GM18520 (cell line): ENCODE results near the gene PCNX3.
"Not testable (repeated sequence)": the region's sequence is repeated elsewhere in the genome, so short reads cannot be mapped to it uniquely, and the experiment has no call there.

Source experiments
- ATAC-seq: cut with Tn5 transposase; IDR thresholded peaks from one replicate; pipeline ENCODE4 v1.9.1; 2021; ENCODE audit not compliant: unreplicated experiment

Gene PCNX3

DNA sequence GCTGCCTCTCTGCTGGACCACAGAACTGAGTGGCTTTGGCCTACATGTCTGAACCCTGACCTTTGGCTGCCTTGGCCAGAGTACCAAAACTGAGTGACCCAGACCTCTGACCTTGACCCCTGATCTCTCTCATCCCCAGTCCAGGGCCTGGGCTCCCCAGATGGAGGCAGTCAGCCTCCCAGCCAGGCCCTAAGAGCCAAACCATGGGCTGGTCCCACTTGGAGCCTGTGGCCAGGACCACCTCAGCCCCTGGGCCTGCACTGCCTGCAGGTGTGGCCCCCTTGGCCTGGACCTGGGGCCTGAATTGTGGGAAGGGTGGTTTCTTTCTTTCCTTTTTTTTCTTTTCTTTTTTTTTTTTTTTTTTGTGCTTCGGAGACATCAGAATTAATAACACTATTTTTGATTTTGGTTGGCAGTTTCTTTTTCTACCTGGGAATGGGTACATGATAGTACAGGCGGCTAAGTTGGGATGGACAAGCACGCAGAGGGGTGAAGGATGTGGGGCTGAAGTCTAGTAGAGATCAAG lies 21.5 kb downstream of the PCNX3 start:
- ATAC-seq: no peak

DNA sequence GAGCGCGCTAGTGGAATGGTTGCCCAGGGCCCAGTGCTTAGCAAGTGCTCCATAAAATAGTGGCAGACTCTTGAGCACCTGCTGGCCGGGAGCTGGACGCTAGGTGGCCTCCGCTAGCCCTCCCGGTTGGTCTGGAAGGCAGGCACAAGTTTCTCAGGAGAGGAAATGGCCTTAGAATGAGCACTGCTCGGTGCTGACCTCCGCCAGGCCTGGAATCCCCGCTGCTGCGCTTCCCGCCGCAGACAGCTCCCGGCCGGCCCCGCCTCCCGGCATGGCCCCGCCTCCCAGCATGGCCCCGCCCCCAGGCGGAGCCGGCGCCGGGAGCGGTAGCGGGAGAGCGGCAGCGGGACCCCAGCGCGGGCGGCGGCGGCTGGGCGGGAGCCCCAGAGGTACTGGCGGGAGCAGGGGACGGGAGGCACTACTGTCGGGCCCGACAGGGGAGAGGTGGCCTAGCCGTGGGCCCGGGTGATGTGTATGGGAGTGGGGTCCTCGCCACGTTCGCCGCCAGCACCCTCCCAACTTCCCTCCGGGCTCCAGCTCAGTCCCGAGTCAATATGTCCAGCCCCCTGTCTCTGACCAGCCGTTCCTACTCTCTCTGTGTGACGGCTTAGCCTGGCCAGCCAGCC lies 22.3 kb downstream of the PCNX3 start, which contains the start of gene SIPA1:
TSS of gene SIPA1 (plus strand) at position 308 of the 626 bp plus-strand sequence. CDS start 2,821 bp downstream, outside the sequence.
- peak; percentile 29 for ATAC-seq

DNA sequence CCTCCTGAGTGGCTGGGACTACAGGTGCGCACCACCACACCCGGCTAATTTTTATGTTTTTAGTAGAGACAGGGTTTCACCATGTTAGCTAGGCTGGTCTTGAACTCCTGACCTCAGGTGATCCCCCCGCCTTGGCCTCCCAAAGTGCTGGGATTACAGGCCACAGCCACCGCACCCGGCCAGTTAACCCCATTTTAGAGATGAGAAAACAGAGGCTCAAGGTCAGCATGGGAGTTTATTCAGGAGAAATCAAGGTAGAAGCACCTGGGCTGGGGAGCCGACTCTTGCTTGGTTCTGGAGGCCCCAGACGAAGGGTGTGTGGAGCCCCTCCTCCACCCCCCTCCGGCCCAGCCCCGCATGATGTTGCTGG lies 23.6 kb downstream of the PCNX3 start:
- not testable (repeated sequence) for ATAC-seq

DNA sequence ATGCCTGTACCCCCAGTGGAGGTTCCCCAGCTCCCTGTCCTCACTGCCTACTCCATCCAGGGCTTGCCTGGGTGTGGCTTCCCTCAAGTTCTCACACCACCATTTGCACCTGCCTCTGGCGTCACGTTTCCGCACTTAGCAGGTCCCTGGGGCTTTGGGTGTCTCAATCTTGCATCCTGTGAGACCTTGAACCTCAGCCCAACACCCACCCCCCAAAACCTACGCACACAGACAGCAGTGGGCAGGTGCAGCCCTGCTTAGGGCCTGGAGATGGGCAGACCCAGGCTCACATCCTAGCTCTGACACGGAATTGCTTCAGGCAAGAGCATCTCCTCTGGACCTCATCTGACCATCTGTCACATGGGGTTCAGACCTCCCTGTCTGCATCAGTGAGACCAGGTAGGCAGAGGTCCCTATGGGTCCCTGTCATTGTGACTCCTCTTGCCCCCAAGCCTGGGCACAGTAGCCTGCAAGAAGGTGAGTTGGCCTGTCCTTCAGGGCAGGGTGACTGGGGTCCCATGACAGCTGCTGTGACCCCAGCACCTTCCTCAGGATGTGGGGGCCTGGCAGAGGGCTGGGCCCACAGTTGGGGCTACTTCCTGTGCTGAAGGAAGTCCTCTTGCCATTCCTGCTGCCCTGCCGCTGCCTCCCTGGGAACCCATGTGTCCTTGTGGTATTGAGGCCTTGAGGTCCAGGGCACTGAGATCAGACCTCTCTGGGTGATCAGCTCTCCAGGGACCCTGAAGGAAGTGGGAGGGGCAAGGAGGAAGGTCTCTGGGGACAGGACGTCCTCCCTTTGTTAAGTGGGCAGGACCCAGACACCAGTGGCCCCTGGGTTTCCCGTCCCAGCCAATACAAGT lies 24.3 kb downstream of the PCNX3 start:
- ATAC-seq: peak; percentile 35

DNA sequence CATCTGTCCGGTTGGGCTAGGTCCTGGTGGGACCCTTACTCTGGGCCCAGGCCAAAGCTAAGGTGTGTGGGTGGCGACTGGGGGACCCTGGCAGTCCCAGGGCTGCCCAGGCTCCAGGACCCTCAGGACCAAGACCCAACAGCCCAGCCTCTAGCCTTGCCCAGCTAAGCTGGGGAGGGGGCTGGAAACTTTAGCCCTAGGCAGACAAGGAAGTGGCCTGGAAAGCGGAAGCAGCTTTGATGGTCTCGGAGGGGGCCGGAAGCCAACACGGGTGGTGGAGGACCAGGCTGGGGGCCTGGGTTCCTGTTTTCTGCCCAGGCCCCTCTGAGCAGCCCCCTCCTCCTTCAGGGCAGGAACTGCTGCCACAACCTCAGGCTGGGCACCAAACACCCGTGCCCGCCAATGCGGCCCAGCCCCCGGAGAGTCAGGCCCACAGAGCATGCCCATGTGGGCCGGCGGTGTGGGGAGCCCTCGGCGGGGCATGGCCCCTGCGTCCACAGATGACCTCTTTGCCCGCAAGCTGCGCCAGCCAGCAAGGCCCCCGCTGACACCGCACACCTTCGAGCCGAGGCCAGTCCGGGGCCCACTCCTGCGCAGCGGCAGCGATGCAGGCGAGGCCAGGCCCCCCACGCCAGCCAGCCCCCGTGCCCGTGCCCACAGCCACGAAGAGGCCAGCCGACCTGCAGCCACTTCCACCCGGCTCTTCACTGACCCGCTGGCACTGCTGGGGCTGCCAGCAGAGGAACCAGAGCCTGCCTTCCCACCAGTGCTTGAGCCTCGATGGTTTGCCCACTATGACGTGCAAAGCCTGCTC lies 25.1 kb downstream of the PCNX3 start:
- no peak for ATAC-seq

DNA sequence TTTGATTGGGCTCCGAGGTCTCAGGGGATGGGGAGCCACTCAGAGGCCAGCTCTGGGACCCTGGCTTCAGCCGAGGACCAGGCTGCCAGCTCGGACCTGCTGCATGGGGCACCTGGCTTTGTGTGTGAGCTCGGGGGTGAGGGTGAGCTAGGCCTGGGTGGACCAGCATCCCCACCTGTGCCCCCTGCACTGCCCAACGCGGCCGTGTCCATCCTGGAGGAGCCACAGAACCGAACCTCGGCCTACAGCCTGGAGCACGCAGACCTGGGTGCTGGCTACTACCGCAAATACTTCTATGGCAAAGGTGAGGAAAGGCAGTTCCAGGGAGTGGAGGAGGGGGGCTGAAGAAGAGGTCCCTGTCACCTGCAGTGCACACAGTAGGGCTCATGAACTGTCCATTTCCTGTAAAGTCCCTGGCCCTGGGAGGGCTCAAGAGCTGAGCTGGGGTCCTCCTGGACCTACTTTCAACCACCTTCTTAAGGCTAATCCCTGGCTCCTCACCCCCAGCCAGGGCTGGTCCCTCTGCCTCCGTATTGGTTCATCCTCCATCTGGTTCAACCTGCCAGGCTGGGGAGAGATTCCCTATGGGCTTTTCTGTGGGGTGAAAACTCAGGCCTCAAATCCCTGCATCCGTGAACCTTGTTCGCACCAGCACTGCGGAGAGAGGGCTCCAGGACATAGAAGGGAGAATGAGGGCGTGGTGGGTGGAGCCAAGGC lies 25.9 kb downstream of the PCNX3 start:
- ATAC-seq: no peak

DNA sequence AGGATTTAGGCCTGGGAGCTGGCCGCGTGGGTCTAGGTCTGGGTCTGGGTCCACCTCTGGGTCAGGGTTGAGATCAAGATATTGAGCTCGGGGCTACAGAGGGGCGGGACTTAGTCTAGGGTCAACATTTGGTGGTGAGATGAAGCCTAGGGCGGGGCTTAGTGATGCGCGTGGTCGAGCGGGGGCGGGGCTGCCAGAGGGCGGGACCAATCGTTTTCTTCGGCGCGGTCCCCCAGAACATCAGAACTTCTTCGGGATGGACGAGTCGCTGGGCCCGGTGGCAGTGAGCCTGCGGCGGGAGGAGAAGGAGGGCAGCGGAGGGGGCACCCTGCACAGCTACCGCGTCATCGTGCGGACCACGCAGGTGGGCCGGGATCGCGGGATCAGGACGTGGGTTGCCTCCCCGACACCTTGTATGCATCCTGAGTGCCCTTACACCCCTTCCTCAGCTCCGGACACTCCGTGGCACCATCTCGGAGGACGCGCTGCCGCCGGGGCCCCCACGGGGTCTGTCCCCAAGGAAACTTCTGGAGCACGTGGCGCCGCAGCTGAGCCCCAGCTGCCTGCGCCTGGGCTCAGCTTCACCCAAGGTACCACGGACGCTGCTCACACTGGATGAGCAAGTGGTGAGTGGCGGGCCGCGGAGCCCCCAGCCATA lies 26.6 kb downstream of the PCNX3 start:
- no peak for ATAC-seq

DNA sequence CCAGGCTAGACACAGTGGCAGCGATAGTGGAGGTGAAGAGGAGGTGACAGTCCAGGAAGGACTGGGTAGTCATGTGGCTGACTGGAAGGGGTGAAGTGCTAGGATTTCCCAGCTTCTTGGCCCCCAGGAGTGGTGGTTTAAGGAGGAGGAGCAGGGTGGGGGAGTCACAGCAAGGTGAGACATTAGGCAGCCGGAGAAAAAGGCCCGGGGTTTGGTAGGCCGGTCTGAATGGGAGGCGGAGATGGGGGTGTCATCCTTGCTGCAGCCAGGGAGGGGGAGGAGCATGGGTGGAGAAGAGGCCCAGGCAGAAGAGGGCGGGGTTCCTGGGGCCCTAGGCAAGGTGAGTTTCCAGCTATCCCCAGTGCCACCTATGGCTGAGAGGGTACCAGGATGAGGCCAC lies 28.4 kb downstream of the PCNX3 start:
- no peak for ATAC-seq

DNA sequence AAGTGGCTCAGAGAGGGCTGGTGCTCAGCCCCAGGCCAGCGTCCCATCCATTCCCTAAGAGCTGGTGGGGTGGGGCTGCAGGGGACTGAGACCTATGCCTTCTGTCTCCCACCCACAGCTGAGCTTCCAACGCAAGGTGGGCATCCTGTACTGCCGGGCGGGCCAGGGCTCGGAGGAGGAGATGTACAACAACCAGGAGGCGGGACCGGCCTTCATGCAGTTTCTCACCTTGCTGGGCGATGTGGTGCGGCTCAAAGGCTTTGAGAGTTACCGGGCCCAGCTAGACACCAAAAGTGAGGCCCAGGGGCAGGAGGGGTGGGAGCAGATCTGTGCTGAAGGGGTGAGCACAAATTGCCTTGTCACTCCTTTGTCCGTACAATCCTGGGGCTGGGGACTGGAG lies 29.3 kb downstream of the PCNX3 start:
- ATAC-seq: no peak

DNA sequence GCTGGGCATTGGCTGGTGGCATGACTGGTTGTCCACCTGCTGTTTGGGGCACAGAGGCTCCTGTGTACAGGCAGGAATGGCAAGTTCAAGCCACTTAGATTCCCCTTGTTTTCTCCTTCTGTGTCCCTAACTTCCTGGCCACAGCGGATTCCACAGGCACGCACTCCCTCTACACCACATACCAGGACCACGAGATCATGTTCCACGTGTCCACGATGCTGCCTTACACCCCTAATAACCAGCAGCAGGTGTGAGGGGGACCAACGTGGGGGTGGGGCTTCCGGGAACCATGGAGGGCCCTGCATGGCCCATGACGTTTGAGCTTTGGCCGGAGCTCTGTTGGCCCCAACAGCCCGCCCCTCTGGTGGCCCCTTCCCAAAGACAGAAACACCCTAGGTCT lies 30.1 kb downstream of the PCNX3 start:
- ATAC-seq: no peak

DNA sequence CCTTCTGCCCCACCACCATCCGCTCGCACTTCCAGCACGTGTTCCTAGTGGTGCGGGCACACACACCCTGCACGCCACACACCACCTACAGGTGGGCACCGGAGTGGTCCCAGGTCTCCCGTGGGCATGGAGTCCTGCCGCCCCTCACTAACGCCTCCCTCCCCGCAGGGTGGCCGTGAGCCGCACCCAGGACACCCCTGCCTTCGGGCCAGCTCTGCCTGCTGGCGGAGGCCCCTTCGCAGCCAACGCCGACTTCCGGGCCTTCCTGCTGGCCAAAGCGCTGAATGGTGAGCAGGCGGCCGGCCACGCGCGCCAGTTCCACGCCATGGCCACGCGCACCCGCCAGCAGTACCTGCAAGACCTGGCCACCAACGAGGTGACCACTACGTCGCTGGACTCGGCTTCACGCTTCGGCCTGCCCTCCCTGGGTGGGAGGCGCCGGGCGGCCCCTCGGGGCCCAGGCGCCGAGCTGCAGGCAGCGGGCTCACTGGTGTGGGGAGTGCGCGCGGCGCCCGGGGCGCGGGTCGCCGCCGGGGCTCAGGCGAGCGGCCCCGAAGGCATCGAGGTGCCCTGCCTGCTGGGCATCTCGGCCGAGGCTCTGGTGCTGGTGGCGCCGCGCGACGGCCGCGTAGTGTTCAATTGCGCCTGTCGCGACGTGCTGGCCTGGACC lies 30.8 kb downstream of the PCNX3 start:
- ATAC-seq: no peak

DNA sequence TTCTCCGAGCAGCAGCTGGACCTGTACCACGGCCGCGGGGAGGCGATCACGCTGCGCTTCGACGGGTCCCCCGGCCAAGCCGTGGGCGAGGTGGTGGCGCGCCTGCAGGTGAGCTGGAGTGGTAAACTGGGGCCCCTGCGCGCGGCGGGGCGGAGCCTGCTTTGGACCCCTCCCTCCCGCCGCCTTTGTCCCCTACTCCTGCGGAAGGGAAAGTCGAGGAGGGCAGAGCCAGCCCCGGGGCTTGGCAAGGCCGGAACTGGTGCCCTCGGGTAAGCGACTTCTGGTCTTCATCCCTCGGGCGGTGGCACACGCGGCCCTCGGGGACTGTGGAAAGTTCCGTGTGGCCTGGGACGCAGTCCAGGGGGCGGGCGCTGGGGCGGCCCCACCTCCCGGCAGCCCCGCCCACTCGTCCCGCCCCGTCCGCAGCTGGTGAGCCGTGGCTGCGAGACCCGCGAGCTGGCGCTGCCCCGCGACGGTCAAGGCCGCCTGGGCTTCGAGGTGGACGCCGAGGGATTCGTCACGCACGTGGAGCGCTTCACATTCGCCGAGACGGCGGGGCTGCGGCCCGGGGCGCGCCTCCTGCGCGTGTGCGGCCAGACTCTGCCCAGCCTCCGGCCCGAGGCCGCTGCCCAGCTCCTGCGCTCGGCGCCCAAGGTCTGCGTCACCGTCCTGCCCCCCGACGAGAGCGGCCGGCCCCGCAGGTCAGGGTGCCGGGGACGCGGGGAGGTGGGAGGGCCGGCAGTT lies 31.6 kb downstream of the PCNX3 start:
- no peak for ATAC-seq

DNA sequence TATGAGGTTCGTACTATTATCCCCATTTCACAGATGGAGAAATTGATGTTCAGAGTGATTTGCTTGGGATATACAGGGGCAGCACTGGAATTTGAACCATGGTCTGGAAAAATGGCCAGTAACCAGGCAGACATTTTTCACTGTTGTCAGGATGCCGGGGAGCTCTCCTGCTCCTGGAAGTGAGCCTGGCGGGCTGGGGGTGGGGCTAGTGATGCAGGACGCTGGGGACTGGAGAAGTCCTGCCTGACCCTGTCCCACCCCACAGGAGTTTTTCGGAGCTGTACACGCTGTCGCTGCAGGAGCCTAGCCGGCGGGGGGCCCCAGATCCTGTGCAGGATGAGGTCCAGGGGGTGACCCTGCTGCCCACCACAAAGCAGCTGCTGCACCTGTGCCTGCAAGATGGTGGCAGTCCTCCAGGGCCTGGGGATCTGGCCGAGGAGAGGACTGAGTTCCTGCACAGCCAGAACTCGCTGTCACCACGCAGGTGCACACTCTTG lies 33.5 kb downstream of the PCNX3 start:
- no peak for ATAC-seq

DNA sequence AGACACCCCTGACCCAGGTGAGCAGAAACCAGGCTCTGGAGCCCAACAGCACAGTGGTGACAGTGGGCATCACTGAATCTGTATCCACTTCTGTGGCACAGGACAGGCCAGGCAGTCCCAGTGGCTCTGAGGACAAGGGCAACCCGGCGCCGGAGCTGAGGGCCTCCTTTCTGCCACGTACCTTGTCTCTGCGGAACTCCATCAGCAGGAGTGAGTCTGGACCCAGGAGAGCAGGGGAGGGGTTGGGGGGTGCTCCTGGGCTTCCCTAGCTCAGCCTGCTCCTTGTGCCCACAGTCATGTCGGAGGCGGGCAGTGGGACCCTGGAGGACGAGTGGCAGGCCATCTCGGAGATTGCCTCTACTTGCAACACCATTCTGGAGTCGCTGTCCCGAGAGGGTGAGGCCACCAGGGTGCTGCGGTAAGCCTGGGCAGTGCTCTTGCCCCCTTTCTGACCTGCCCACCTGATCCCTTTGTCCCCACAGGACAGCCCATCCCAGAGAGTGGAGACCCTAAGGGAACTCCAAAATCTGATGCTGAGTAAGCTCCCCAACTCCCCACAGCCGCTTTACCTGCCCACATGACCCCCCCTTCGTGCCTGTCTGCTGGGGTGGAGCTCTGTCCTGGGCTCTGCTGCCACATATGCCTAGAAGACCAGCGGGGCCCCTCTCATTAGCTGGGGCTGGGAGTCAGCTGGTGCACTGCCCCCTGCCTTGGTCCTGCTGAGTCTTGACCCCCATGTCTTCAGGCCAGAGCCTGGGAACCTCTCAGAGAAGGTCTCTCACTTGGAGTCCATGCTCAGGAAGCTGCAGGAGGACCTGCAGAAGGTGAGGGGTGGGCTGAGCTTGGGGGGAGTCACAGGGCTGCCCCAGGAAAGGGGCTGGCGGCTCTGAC lies 34.3 kb downstream of the PCNX3 start:
- no peak for ATAC-seq

DNA sequence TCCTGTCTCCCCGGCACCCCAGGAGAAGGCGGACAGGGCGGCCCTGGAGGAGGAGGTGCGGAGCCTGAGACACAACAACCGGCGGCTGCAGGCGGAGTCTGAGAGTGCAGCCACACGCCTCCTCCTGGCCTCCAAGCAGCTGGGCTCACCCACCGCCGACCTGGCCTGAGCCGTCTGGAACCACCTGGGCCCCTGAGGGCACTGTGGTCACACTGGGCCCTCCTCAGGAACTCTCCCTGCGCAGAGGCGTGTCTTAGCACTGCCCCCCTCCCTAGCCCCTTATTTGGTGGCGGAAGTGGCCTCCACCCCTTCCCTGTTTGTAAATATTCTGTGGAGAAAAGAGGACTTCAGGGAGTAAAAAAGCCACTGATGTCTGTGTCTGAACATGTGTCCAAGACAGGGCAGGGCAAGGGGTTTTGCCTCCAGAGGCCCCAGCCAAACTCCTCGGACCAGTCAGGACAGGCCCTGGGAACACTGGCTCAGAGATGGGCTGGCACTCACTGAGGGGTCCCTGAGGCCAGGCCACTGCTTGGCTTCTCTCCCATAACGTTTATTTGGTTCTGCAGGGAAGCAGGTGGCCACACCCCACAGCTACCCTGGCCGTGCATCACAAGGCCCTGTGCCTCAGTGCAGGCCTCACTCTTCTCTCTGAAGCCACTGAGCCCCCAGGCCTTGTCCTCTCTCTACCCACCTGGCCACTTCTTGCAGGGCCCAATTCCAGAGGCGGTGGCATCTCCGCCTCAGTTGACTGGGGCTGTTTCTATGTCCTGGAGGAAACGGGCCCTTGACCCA lies 35.2 kb downstream of the PCNX3 start:
- no peak for ATAC-seq

DNA sequence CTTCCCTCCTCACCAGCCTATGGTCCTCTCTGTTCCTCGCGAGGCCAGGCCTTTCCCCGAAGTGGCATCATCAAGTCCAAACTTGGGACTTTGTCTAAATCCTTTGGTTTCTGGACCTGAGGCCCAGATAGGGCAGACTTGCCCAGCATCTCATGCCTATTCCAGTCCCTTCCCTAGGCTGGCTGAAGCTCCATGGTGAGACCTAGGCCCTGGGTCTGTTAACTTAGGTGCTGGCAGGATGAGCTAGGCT lies 35.7 kb downstream of the PCNX3 start:
- ATAC-seq: no peak
